ENCODE results near the gene NEDD1. TPM values are rescaled to one million over a fixed set of nuclear protein-coding genes. Genes with fewer than 3 reads are reported as not detected.

NEDD1 gene
- total RNA-seq, 1 donor from 2014 or later = 21.3 TPM

- no peak for DNase-seq (ENCODE audit: low read depth in 2 of 2)
These were observed 9.6 kb upstream of the NEDD1 start for GRCh38 chr12:96897421-96897820.

GRCh38 chr12:96901175-96901574 is 5.9 kb upstream of the NEDD1 start:
- no peak for DNase-seq (ENCODE audit: low read depth in 2 of 2)

- DNase-seq (ENCODE audit: low read depth in 2 of 2) = no peak
These were observed 5.0 kb upstream of the NEDD1 start for GRCh38 chr12:96902076-96902475.

GRCh38 chr12:96906498-96906848 is 584 bp upstream of the NEDD1 start:
- DNase-seq (ENCODE audit: low read depth in 2 of 2) = no peak

- DNase-seq (ENCODE audit: low read depth in 2 of 2) = peak in 1 of 2 donors; percentile 25
These were observed 790 bp downstream of the NEDD1 start for GRCh38 chr12:96907671-96908422.

- DNase-seq (ENCODE audit: low read depth in 2 of 2) = no peak
These were observed 1.3 kb downstream of the NEDD1 start for GRCh38 chr12:96908423-96908675.

- no peak for DNase-seq (ENCODE audit: low read depth in 2 of 2)
These were observed 5.2 kb downstream of the NEDD1 start for GRCh38 chr12:96912261-96912660.

GRCh38 chr12:96912943-96913342 is 5.9 kb downstream of the NEDD1 start:
- DNase-seq (ENCODE audit: low read depth in 2 of 2) = no peak

- no peak for DNase-seq (ENCODE audit: low read depth in 2 of 2)
These were observed 12.6 kb downstream of the NEDD1 start for GRCh38 chr12:96919510-96920210.

GRCh38 chr12:96948782-96949181 is 41.7 kb downstream of the NEDD1 start:
- no peak for DNase-seq (ENCODE audit: low read depth in 2 of 2)

- no peak for DNase-seq (ENCODE audit: low read depth in 2 of 2)
These were observed 72.5 kb downstream of the NEDD1 start for GRCh38 chr12:96979532-96979931.

GRCh38 chr12:96980991-96981414 is 73.9 kb downstream of the NEDD1 start:
- peak; percentile 3 to 79 for DNase-seq (ENCODE audit: low read depth in 2 of 2)

GRCh38 chr12:96981911-96982310 is 74.9 kb downstream of the NEDD1 start:
- DNase-seq (ENCODE audit: low read depth in 2 of 2) = no peak

- no peak for DNase-seq (ENCODE audit: low read depth in 2 of 2)
These were observed 75.6 kb downstream of the NEDD1 start for GRCh38 chr12:96982671-96983070.

GRCh38 chr12:96985515-96986362 is 78.7 kb downstream of the NEDD1 start:
- DNase-seq (ENCODE audit: low read depth in 2 of 2) = peak in 1 of 2 donors; percentile 15

GRCh38 chr12:96986883-96987523 is 79.9 kb downstream of the NEDD1 start:
- DNase-seq (ENCODE audit: low read depth in 2 of 2) = peak; percentile 18 to 47

- DNase-seq (ENCODE audit: low read depth in 2 of 2) = no peak
These were observed 81.9 kb downstream of the NEDD1 start for GRCh38 chr12:96988919-96989318.

GRCh38 chr12:96989916-96990315 is 82.9 kb downstream of the NEDD1 start:
- DNase-seq (ENCODE audit: low read depth in 2 of 2) = peak; percentile 29 to 40

- no peak for DNase-seq (ENCODE audit: low read depth in 2 of 2)
These were observed 87.8 kb downstream of the NEDD1 start for GRCh38 chr12:96994900-96995299.

- no peak for DNase-seq (ENCODE audit: low read depth in 2 of 2)
These were observed 88.8 kb downstream of the NEDD1 start for GRCh38 chr12:96995861-96996260.

GRCh38 chr12:96997797-96998484 is 90.9 kb downstream of the NEDD1 start:
- no peak for DNase-seq (ENCODE audit: low read depth in 2 of 2)

Measured in dermis microvascular lymphatic vessel endothelial cell (primary cell).